Medulla oblongata (tissue), 1 donor: ENCODE data around the gene FN1.
"Not testable (repeated sequence)": the region's sequence is repeated elsewhere in the genome, so short reads cannot be mapped to it uniquely, and the experiment has no call there.

Experiments
- DNase-seq: peaks from one replicate; pipeline ENCODE4 v3.0.0-alpha.2; 2015; ENCODE audit errors: extremely low spot score

FN1 gene

DNA sequence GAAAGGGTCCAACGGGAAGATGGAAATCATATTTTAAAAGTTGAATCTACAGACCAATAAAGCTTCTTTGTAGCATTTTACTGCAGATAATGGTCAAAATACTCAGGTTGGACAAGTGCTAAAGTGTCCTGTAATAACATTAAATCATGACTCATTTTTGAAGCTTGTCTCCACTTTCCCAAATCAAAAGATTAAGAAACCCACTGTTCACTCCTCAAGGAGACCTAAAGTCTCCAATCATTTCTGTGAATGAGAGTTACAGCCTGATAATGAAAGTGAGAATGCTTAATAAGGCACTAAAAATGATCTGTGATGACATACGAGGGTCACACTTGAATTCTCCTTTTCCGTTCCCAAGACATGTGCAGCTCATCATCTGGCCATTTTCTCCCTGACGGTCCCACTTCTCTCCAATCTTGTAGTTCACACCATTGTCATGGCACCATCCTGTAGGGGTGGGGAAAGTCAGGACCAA is 70.6 kb downstream of the FN1 start:
- DNase-seq, result no peak

DNA sequence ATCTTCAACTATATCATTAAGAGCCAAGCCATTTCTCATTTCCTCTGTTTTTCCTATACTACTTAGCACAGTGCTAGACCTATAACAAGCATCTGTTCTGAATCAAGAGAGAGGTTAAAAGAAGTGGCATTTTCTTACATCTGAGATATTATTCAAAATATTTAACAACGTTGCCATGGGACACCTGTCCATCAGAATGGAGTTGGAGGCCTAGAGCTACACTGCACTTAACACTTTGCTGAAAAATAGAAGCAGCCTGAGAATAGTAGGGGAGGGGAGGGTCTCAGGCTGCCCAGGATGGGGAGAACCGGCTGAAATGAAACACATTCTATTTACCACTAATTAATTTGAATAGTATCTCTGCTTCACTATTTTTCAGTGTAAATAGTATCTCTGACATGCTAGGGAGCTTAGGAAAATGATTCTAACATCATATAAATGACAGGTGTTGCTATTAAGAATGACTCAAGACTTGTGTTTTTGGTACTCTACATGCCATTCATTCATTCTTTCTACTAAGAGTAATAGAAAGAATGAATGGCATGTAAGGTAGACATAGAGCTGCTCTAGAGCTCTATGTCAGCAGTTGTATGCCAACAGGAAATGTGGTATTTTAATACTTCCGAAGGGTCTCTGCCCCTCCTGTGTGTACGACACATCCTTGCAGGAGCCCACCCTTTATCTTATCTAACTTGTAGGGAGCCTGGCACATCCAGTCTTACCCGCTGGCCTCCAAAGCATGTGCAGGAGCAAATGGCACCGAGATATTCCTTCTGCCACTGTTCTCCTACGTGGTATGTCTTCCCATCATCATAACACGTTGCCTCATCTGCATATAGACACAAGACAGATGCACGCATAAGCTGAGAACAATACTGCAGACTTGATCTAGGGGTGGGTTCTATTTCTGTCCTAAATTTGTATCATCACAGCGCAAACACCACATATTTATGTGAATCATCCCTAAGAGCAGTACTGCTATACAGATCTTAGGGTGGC is 71.4 kb downstream of the FN1 start:
- no peak for DNase-seq

GRCh38 chr2:215363461-215364156 is 72.3 kb downstream of the FN1 start:
- no peak for DNase-seq

DNA sequence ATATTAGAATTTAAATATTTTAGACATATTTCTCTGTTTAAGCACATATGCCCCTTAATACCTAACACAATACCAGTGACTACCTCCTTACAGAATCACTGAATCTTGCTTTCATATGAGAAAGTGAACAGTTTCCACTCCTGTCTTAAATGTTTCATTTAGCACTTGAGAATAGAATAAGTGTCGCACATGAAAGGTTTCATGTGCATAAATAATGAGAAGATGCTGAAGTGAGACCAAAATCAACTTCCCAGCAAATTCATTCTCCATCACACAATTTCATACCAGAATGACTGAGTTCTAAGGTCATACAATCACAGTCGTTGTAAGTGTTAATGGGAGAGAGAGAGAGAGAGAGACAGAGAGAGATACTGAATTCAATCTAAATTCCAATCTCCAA is 72.8 kb downstream of the FN1 start:
- DNase-seq, result no peak

DNA sequence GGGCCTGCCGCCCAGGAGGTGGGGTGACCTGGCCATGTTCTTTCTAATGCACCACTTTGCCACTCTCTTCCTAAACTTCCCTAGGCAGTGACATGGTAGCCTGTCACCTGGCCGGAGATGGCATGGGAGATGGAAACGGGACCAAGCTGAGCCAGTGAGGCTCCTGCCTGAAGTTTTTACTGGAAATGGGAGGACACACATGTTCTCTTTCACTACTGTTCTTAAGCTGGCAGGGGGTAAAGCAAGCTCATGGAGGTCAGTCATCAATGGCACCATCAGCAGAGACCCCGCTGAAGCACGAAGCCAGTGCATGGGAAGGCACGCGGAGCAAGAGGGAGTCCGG is 73.3 kb downstream of the FN1 start:
- DNase-seq, result no peak

- DNase-seq, result no peak
Measured at GRCh38 chr2:215361876-215362561, 73.8 kb downstream of the FN1 start.

- no peak for DNase-seq
Measured at GRCh38 chr2:215361211-215361875, 74.5 kb downstream of the FN1 start.

- DNase-seq, result no peak
Measured at GRCh38 chr2:215360596-215360995, 75.3 kb downstream of the FN1 start.

- not testable (repeated sequence) for DNase-seq
Measured at GRCh38 chr2:215360059-215360458, 75.8 kb downstream of the FN1 start.

DNA sequence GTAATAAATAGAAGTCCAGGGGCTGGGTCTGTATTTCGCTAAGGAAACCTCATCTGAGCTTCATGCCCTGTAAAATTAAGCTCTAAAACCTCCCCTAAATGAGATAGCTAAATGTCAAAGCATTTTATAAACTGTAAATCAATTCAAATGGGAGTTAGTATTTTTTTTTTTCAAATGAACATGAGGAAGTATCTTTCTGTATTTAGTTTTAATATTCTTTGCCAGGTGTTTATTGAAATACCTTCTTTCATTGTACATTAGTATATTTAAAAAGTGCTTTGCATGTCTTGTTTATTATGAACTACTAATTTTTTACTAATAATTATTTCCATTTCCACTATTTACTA is 76.3 kb downstream of the FN1 start:
- DNase-seq, result no peak

DNA sequence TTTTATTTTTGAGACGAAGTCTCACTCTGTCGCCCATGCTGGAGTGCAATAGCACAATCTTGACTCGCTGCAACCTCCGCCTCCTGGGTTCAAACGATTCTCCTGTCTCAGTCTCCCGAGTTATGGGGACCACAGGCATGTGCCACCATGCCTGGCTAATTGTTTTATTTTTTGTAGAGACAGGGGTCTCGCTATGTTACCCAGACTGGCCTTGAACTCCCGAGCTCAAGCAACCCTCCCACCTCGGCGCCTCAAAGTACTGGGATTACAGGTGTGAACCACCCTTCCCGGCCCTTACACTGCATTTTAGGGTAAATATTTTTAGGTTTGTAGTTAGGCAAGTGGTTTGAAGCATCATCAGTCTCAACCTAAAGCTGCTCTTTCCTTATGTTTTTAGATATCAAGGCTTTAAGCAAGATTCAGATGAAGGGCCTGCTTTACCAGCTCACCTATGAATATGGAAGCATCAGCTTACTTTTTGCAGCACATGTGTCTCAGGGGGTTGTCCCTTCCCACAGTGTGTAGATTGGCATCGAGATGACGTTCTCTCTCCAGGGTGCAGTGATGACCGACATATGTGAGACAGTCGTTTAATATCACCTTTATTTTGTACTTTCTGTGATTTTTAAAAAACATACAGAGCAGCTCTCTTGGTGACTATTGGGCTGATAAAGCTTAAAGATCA is 76.8 kb downstream of the FN1 start:
- DNase-seq, result no peak

GRCh38 chr2:215358312-215358845 is 77.5 kb downstream of the FN1 start:
- no peak for DNase-seq

DNA sequence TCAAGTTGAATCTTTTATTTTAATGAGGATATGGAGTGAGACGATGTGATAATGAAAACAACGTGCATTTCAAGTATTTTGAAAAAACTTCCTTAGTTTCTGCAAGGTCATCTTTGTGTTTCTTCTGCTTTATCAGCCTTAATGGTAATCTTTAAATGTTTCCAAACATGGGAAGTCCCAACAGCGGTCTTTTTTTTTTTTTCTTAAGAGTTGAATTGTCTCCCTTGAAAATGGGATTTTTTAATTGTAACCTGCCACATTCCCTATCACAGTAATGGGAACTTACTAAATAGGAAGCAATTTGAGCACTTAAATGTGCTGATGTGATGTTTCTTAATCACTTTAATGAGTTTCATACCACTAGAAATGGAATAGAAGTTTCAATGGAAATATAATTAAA is 78.2 kb downstream of the FN1 start:
- DNase-seq, result no peak

DNA sequence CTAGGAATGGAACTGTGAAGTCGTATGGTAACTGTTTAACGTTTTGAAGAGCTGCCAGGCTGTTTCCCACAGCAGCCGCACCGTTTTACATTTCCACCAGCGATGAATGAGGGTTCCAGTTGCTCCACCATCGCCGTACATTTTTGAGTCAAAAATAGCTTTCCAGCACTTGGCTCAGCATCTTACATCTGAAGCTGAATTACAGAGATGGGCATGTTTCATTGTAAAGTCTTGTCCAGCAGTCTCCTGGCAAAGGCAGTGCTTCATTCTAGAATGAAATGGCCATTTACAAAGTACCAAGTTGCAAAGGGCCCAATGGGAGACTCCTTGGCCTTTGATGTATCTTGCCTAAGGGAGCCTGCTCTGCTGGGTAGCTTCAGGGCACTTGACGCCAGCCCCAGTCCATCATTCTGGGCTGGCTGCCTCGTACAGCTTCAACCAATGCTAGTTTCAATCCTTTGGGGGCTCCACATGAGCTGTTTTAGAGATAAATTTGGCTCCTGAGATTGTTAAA is 78.9 kb downstream of the FN1 start:
- no peak for DNase-seq

DNA sequence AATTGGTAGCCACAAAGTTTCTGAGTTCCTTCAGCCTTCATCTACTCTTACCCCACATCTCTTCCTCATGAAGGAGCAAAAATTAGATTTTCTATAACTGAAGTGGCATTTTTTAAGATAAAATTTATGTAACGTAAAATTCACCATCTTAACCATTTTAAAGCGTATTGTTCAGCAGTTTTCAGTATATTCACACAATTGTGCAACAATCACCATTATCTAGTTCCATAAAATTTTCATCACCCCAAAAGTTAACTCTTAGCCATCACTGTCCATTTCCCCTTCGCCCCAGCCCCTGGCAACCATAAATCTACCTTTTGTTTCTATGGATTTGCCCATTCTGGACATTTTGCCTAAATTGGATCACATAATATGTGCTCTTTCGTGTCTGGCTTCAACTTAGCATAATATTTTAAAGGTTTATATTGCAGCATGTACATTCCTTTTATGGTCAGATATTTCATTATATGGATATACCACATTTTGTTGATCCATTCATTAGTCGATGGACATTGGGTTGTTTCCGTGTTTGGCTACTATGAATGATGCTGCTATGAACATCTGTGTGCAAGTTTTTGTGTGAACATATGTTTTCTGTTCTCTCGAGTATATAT is 79.4 kb downstream of the FN1 start:
- no peak for DNase-seq

- DNase-seq, result no peak
Measured at GRCh38 chr2:215355801-215356200, 80.1 kb downstream of the FN1 start.

GRCh38 chr2:215354771-215355695 is 80.8 kb downstream of the FN1 start:
- DNase-seq, result no peak

DNA sequence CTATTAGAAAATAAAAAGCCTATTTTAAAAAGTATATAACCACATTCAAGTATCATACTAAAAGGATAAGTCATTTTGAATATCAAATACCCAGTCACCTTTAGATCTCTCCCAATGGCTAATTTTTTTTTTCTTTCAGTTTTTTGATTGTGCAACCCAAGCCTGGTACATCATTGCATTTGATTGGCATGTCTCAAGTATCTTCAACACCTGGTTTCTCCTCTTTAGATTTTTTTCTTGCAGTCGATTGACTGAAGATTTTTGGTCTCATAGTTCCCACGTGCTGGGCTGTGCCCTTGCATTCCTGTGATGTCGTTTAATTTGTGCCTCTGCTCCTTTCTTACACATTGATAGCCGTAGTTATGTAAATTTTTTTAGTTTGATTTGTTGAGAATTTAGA is 83.3 kb downstream of the FN1 start:
- no peak for DNase-seq

DNA sequence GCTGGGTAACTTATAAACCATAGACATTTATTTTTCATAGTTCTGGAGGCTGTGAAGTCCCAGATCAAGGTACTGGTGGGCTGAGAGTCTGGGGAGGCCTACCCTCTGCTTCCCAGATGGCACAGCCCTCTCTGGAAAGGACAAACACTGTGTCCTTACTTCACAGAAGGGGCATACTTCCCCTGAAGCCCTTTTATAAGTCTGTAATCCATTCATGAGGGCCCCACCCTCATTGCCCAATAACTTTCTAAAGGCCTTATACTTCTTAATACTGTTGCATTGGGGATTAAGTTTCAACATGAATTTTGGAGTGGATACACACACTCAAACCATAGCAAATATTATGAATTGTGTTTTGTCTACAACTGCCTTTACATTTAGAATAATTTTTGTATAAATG is 88.0 kb downstream of the FN1 start:
- DNase-seq, result no peak
